Effector memory CD4-positive, alpha-beta T cell (primary cell): ENCODE results near the gene RALGAPA2.

Experiments used
- DNase-seq, 3 donors: peaks; one replicate each; pipeline ENCODE4 v3.0.0-alpha.2; 2020
- H3K27ac ChIP-seq: 2 replicates; pipeline ENCODE4 v1.7.0; 2013; ENCODE audit warnings: mild to moderate bottlenecking, low read length, moderate library complexity; ENCODE audit not compliant: insufficient read depth, poor library complexity, severe bottlenecking
- H3K27me3 ChIP-seq: replicated peaks from 2 replicates; pipeline ENCODE4 v1.7.0; 2013; ENCODE audit warnings: mild to moderate bottlenecking, low read length; ENCODE audit not compliant: insufficient read depth, control insufficient read depth, poor library complexity, severe bottlenecking
- H3K36me3 ChIP-seq: 2 replicates; pipeline ENCODE4 v1.7.0; 2013; ENCODE audit warnings: mild to moderate bottlenecking, low read length, moderate library complexity; ENCODE audit not compliant: control insufficient read depth, insufficient read depth
- H3K4me1 ChIP-seq: 2 replicates; pipeline ENCODE4 v1.7.0; 2013; ENCODE audit warnings: low read length, mild to moderate bottlenecking; ENCODE audit not compliant: control insufficient read depth, insufficient read depth, poor library complexity, severe bottlenecking
- H3K4me3 ChIP-seq: 2 replicates; pipeline ENCODE4 v1.7.0; 2013; ENCODE audit warnings: low read length, low read depth, mild to moderate bottlenecking; ENCODE audit not compliant: insufficient read depth, poor library complexity, severe bottlenecking
- H3K9me3 ChIP-seq: 2 replicates; pipeline ENCODE4 v1.7.0; 2013; ENCODE audit warnings: mild to moderate bottlenecking, low read length, moderate library complexity; ENCODE audit not compliant: control insufficient read depth

The RALGAPA2 gene

GRCh38 chr20:20442466-20442865 lies 270.0 kb downstream of the RALGAPA2 start:
- DNase-seq = no peak
- H3K4me1 ChIP-seq = no peaks in the 10 kb centered on the region
- H3K9me3 ChIP-seq = no peaks in the 10 kb centered on the region
- H3K36me3 ChIP-seq = no peaks in the 10 kb centered on the region
- no peak overlapping the region for H3K4me3 ChIP-seq
- no peaks in the 10 kb centered on the region for H3K27me3 ChIP-seq
- no peak overlapping the region for H3K27ac ChIP-seq

- no peaks in the 10 kb centered on the region for H3K9me3 ChIP-seq
- no peak for DNase-seq
- H3K27me3 ChIP-seq = no peaks in the 10 kb centered on the region
- no peaks in the 10 kb centered on the region for H3K36me3 ChIP-seq
- H3K4me3 ChIP-seq = no peak overlapping the region
- no peaks in the 10 kb centered on the region for H3K4me1 ChIP-seq
- H3K27ac ChIP-seq = no peak overlapping the region
Observed at GRCh38 chr20:20440886-20441658, 271.4 kb downstream of the RALGAPA2 start.

- Histone ChIP-seq H3K27ac (no peak overlapping the region), H3K27me3 (no peaks in the 10 kb centered on the region), H3K4me1 (no peaks in the 10 kb centered on the region), H3K4me3 (no peak overlapping the region), H3K36me3 (peaks cover under 1% of the 10 kb centered on the region), H3K9me3 (no peaks in the 10 kb centered on the region)
- no peak for DNase-seq
Observed at GRCh38 chr20:20440481-20440880, 272.0 kb downstream of the RALGAPA2 start.

GRCh38 chr20:20439602-20440190 lies 272.7 kb downstream of the RALGAPA2 start:
- peaks cover 2% of the 10 kb centered on the region for H3K36me3 ChIP-seq
- no peak overlapping the region for H3K4me3 ChIP-seq
- DNase-seq = no peak
- no peaks in the 10 kb centered on the region for H3K27me3 ChIP-seq
- H3K9me3 ChIP-seq = no peaks in the 10 kb centered on the region
- H3K4me1 ChIP-seq = no peaks in the 10 kb centered on the region
- H3K27ac ChIP-seq = no peak overlapping the region

GRCh38 chr20:20437314-20437713 lies 275.1 kb downstream of the RALGAPA2 start:
- H3K4me1 ChIP-seq = no peaks in the 10 kb centered on the region
- no peak overlapping the region for H3K27ac ChIP-seq
- no peak overlapping the region for H3K4me3 ChIP-seq
- DNase-seq = no peak
- H3K36me3 ChIP-seq = peaks cover 2% of the 10 kb centered on the region
- no peaks in the 10 kb centered on the region for H3K27me3 ChIP-seq
- H3K9me3 ChIP-seq = no peaks in the 10 kb centered on the region

- Histone ChIP-seq H3K27ac (no peak overlapping the region), H3K4me1 (no peaks in the 10 kb centered on the region), H3K27me3 (no peaks in the 10 kb centered on the region), H3K36me3 (peaks cover 2% of the 10 kb centered on the region), H3K9me3 (no peaks in the 10 kb centered on the region), H3K4me3 (no peak overlapping the region)
- DNase-seq = no peak
Observed at GRCh38 chr20:20436689-20437088, 275.8 kb downstream of the RALGAPA2 start.

- DNase-seq = no peak
- Histone ChIP-seq H3K36me3 (peaks cover 2% of the 10 kb centered on the region), H3K4me1 (no peaks in the 10 kb centered on the region), H3K27me3 (no peaks in the 10 kb centered on the region), H3K27ac (no peak overlapping the region), H3K4me3 (no peak overlapping the region), H3K9me3 (no peaks in the 10 kb centered on the region)
Observed at GRCh38 chr20:20435453-20435852, 277.0 kb downstream of the RALGAPA2 start.

GRCh38 chr20:20432618-20433286 lies 279.7 kb downstream of the RALGAPA2 start:
- Histone ChIP-seq H3K36me3 (peaks cover 2% of the 10 kb centered on the region), H3K27me3 (no peaks in the 10 kb centered on the region), H3K9me3 (no peaks in the 10 kb centered on the region), H3K27ac (no peak overlapping the region), H3K4me1 (no peaks in the 10 kb centered on the region), H3K4me3 (no peak overlapping the region)
- DNase-seq = no peak

GRCh38 chr20:20430066-20430465 lies 282.4 kb downstream of the RALGAPA2 start:
- Histone ChIP-seq H3K4me1 (no peaks in the 10 kb centered on the region), H3K27me3 (no peaks in the 10 kb centered on the region), H3K27ac (no peak overlapping the region), H3K9me3 (no peaks in the 10 kb centered on the region), H3K4me3 (no peak overlapping the region), H3K36me3 (no peaks in the 10 kb centered on the region)
- no peak for DNase-seq

- Histone ChIP-seq H3K4me1 (no peaks in the 10 kb centered on the region), H3K36me3 (no peaks in the 10 kb centered on the region), H3K27ac (no peak overlapping the region), H3K27me3 (no peaks in the 10 kb centered on the region), H3K4me3 (no peak overlapping the region), H3K9me3 (no peaks in the 10 kb centered on the region)
- DNase-seq = no peak
Observed at GRCh38 chr20:20428067-20428466, 284.4 kb downstream of the RALGAPA2 start.
